ENCODE data around the gene CTAG2. TPM values are rescaled to one million over a fixed set of nuclear protein-coding genes. Genes with fewer than 3 reads are reported as not detected.

The CTAG2 gene
- not detected in 2 replicates for total RNA-seq (ENCODE audit: low replicate concordance)

GRCh38 chrX:154653413-154653812, at the start of gene CTAG2:
TSS of gene CTAG2 (minus strand) at chrX:154653579. CDS start at chrX:154653515, 64 bp downstream.

GRCh38 chrX:154619182-154619581, 34.2 kb downstream of the CTAG2 start, which contains the start of gene CTAG1B:
TSS of gene CTAG1B (minus strand) at chrX:154619282. CDS start at chrX:154619218, 64 bp downstream.

Other genes with a start within 250 kb of the CTAG2 start
- 34.3 and 98.6 TPM in 2 replicates for gene DNASE1L1, start 244.3 kb downstream of the CTAG2 start, total RNA-seq (ENCODE audit: low replicate concordance)
- gene TAFAZZIN, start 242.0 kb downstream of the CTAG2 start, total RNA-seq (ENCODE audit: low replicate concordance) = 12.3 and 18.6 TPM in 2 replicates
- 43.1 and 65.7 TPM in 2 replicates for gene ATP6AP1, start 224.9 kb downstream of the CTAG2 start, total RNA-seq (ENCODE audit: low replicate concordance)
- 115 and 175 TPM in 2 replicates for gene GDI1, start 216.4 kb downstream of the CTAG2 start, total RNA-seq (ENCODE audit: low replicate concordance)
- 105 and 224 TPM in 2 replicates for gene FAM50A, start 209.4 kb downstream of the CTAG2 start, total RNA-seq (ENCODE audit: low replicate concordance)
- gene PLXNA3, start 195.3 kb downstream of the CTAG2 start, total RNA-seq (ENCODE audit: low replicate concordance) = 9.6 and 17.3 TPM in 2 replicates
- 14.9 and 16.4 TPM in 2 replicates for gene LAGE3, start 174.3 kb downstream of the CTAG2 start, total RNA-seq (ENCODE audit: low replicate concordance)
- 18.7 and 42.7 TPM in 2 replicates for gene UBL4A, start 167.0 kb downstream of the CTAG2 start, total RNA-seq (ENCODE audit: low replicate concordance)
- 11.6 and 12.5 TPM in 2 replicates for gene SLC10A3, start 162.9 kb downstream of the CTAG2 start, total RNA-seq (ENCODE audit: low replicate concordance)
- 32.1 and 41.5 TPM in 2 replicates for gene FAM3A, start 137.3 kb downstream of the CTAG2 start, total RNA-seq (ENCODE audit: low replicate concordance)
- gene G6PD, start 106.7 kb downstream of the CTAG2 start, total RNA-seq (ENCODE audit: low replicate concordance) = 31.9 and 68.3 TPM in 2 replicates
- gene IKBKG, start 106.0 kb downstream of the CTAG2 start, total RNA-seq (ENCODE audit: low replicate concordance) = 9.5 and 14.5 TPM in 2 replicates
- gene CTAG1A, start 68.4 kb downstream of the CTAG2 start, total RNA-seq (ENCODE audit: low replicate concordance) = not detected in 2 replicates
- gene CTAG1B, start 34.3 kb downstream of the CTAG2 start, total RNA-seq (ENCODE audit: low replicate concordance) = not detected in 2 replicates
- 1.3 and 2.2 TPM in 2 replicates for gene GAB3, start 97.5 kb upstream of the CTAG2 start, total RNA-seq (ENCODE audit: low replicate concordance)
- 37.9 and 46.5 TPM in 2 replicates for gene DKC1, start 109.3 kb upstream of the CTAG2 start, total RNA-seq (ENCODE audit: low replicate concordance)
- 15.9 and 25.6 TPM in 2 replicates for gene MPP1, start 151.9 kb upstream of the CTAG2 start, total RNA-seq (ENCODE audit: low replicate concordance)
- gene SMIM9, start 181.1 kb upstream of the CTAG2 start, total RNA-seq (ENCODE audit: low replicate concordance) = not detected in 2 replicates
- gene F8A1, start 232.8 kb upstream of the CTAG2 start, total RNA-seq (ENCODE audit: low replicate concordance) = 0.82 and 1.4 TPM in 2 replicates

Measured in smooth muscle cell of the coronary artery (primary cell).